Progenitor cell of endocrine pancreas (in vitro differentiated cells): ENCODE data around the gene HTRA3. TPM values are rescaled to one million over a fixed set of nuclear protein-coding genes. Genes with fewer than 3 reads are reported as not detected.
"Not testable (repeated sequence)": the region's sequence is repeated elsewhere in the genome, so short reads cannot be mapped to it uniquely, and the experiment has no call there.

Source experiments
- DNase-seq: peaks from one replicate; pipeline ENCODE4 v3.0.0; 2021; ENCODE audit warnings: low spot score; ENCODE audit not compliant: unreplicated experiment
- H3K27ac Mint-ChIP-seq: 2 replicates; pipeline ENCODE4 v1.8.0; 2021; ENCODE audit warnings: mild to moderate bottlenecking, moderate library complexity, mixed read lengths
- H3K27me3 Mint-ChIP-seq: 2 replicates; pipeline ENCODE4 v1.8.0; 2021; ENCODE audit warnings: mixed read lengths
- H3K36me3 Mint-ChIP-seq: 2 replicates; pipeline ENCODE4 v1.8.0; 2022; ENCODE audit warnings: mixed read lengths; ENCODE audit not compliant: insufficient read depth
- H3K4me1 Mint-ChIP-seq: 2 replicates; pipeline ENCODE4 v1.8.0; 2021; ENCODE audit warnings: low read depth, mixed read lengths
- H3K4me3 Mint-ChIP-seq: 2 replicates; pipeline ENCODE4 v1.8.0; 2021; ENCODE audit warnings: low read depth, mild to moderate bottlenecking, moderate library complexity, mixed read lengths
- H3K9me3 Mint-ChIP-seq: 2 replicates; pipeline ENCODE4 v1.8.0; 2021; ENCODE audit warnings: low read depth, mixed read lengths
- CTCF ChIP-seq: fragments of 200-600 bp; sonication (generic); IDR thresholded peaks from one replicate; pipeline ENCODE4 v1.5.0; 2021; ENCODE audit warnings: antibody characterized with exemption, mild to moderate bottlenecking; ENCODE audit not compliant: unreplicated experiment
- total RNA-seq: library from RNA; stranded (reverse); gene quantifications from 2 replicates; pipeline ENCODE4 v1.2.1, GENCODE V29; 2021

HTRA3 gene
- total RNA-seq, 1 donor from 2014 or later = 0.86 TPM

GRCh38 chr4:8346838-8347605 is 77.5 kb downstream of the HTRA3 start:
- H3K9me3 Mint-ChIP-seq = no peaks in the 10 kb centered on the region

GRCh38 chr4:8347660-8348059 is 78.1 kb downstream of the HTRA3 start:
- H3K4me3 Mint-ChIP-seq = no peak overlapping the region
- H3K4me1 Mint-ChIP-seq = peaks cover 11% of the 10 kb centered on the region
- no peak for DNase-seq
- H3K36me3 Mint-ChIP-seq = no peaks in the 10 kb centered on the region
- TF ChIP-seq CTCF = no peak
- peaks cover 11% of the 10 kb centered on the region for H3K27me3 Mint-ChIP-seq
- H3K27ac Mint-ChIP-seq = no peak overlapping the region
- H3K9me3 Mint-ChIP-seq = no peaks in the 10 kb centered on the region

More at GRCh38 chr4:8346838-8347605, 77.5 kb downstream of the HTRA3 start:
- Mint-ChIP-seq H3K36me3 (no peaks in the 10 kb centered on the region), H3K27me3 (peaks cover 13% of the 10 kb centered on the region), H3K4me1 (peaks cover 7% of the 10 kb centered on the region), H3K27ac (peak overlapping the region; percentile 37), H3K4me3 (no peak overlapping the region)
- DNase-seq = no peak
- no peak for TF ChIP-seq CTCF

- no peak for DNase-seq
Observed at GRCh38 chr4:8348071-8348470, 78.5 kb downstream of the HTRA3 start.

GRCh38 chr4:8349236-8349635 is 79.7 kb downstream of the HTRA3 start:
- H3K9me3 Mint-ChIP-seq, H3K36me3 Mint-ChIP-seq, H3K27me3 Mint-ChIP-seq, DNase-seq, H3K27ac Mint-ChIP-seq, H3K4me3 Mint-ChIP-seq: not testable (repeated sequence)
- peaks cover 11% of the 10 kb centered on the region for H3K4me1 Mint-ChIP-seq

More at GRCh38 chr4:8348071-8348470, 78.5 kb downstream of the HTRA3 start:
- Mint-ChIP-seq H3K4me3 (no peak overlapping the region), H3K9me3 (no peaks in the 10 kb centered on the region), H3K4me1 (peaks cover 11% of the 10 kb centered on the region), H3K36me3 (no peaks in the 10 kb centered on the region), H3K27ac (no peak overlapping the region), H3K27me3 (peaks cover 9% of the 10 kb centered on the region)
- no peak for TF ChIP-seq CTCF

GRCh38 chr4:8349664-8350236 is 80.2 kb downstream of the HTRA3 start:
- no peak overlapping the region for H3K27ac Mint-ChIP-seq
- TF ChIP-seq CTCF = no peak
- H3K4me1 Mint-ChIP-seq = peaks cover 11% of the 10 kb centered on the region
- H3K4me3 Mint-ChIP-seq = no peak overlapping the region
- no peaks in the 10 kb centered on the region for H3K36me3 Mint-ChIP-seq
- peaks cover 10% of the 10 kb centered on the region for H3K27me3 Mint-ChIP-seq
- no peak for DNase-seq
- H3K9me3 Mint-ChIP-seq = no peaks in the 10 kb centered on the region
